ENCODE measurements around the gene CAPN5.

DNA sequence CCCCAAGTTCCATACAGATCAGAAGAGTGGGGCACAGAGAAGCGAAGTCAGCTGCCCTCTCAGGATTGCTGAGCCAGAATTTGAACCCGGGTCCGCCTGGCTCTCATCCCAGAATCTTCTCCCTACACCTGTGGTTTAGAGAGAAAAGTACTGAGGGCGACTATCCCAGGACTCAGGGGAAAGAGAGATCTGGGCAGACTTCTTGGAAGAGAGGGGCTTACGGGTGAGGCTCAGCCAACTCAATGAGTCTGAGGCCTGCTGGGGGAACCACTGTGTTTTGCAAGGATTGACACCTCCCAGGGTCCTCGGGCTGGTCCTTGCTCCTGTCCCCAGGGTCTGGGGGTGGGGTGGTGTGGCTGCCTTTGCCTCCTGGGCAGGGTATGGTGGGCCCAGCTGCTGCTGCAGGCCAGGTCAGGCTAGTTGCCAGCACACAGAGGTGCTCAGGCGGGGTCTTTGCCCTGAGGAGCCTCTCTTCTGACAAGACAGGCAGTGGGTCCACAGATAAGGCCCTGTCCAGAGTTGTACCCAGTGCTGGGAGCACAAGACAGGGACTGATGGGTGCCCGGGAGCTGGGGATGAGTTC, 1.2 kb downstream of the CAPN5 start:
- no peak for TF ChIP-seq EZH2phosphoT487 (IDR thresholded peaks at IDR 0.05; ENCODE audit: unreplicated experiment)
- no peak for TF ChIP-seq CTCF (conservative IDR thresholded peaks at IDR 0.05; ENCODE audit: low read depth in 2 of 2)
- TF ChIP-seq POLR2AphosphoS5 (IDR thresholded peaks at IDR 0.05; ENCODE audit: low read depth), result no peak
- TF ChIP-seq, protein P1, sequence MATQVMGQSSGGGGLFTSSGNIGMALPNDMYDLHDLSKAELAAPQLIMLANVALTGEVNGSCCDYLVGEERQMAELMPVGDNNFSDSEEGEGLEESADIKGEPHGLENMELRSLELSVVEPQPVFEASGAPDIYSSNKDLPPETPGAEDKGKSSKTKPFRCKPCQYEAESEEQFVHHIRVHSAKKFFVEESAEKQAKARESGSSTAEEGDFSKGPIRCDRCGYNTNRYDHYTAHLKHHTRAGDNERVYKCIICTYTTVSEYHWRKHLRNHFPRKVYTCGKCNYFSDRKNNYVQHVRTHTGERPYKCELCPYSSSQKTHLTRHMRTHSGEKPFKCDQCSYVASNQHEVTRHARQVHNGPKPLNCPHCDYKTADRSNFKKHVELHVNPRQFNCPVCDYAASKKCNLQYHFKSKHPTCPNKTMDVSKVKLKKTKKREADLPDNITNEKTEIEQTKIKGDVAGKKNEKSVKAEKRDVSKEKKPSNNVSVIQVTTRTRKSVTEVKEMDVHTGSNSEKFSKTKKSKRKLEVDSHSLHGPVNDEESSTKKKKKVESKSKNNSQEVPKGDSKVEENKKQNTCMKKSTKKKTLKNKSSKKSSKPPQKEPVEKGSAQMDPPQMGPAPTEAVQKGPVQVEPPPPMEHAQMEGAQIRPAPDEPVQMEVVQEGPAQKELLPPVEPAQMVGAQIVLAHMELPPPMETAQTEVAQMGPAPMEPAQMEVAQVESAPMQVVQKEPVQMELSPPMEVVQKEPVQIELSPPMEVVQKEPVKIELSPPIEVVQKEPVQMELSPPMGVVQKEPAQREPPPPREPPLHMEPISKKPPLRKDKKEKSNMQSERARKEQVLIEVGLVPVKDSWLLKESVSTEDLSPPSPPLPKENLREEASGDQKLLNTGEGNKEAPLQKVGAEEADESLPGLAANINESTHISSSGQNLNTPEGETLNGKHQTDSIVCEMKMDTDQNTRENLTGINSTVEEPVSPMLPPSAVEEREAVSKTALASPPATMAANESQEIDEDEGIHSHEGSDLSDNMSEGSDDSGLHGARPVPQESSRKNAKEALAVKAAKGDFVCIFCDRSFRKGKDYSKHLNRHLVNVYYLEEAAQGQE (IDR thresholded peaks at IDR 0.05; ENCODE audit: unreplicated experiment), result no peak
- no peak for TF ChIP-seq EZH2 (IDR thresholded peaks at IDR 0.05; ENCODE audit: low read depth, unreplicated experiment)
- no peak for TF ChIP-seq JUNB (IDR thresholded peaks at IDR 0.05; ENCODE audit: unreplicated experiment)
- no peak for TF ChIP-seq CREB1 (CRISPR knock-in tag; IDR thresholded peaks at IDR 0.05; ENCODE audit: low read depth)
- TF ChIP-seq NANOG (IDR thresholded peaks at IDR 0.05; ENCODE audit: borderline replicate concordance), result no peak

All from GM23338 (cell line).